Esophagus squamous epithelium (tissue), 4 donors: ENCODE data around the gene MRPL9.

ENCODE experiments used
- CTCF ChIP-seq, 6 experiments: fragments of 450-650 bp in 4 of 6; fragments of 200-600 bp in 2 of 6; sonication (generic) in 2 of 6; IDR thresholded peaks; one replicate each; pipeline ENCODE4 v1.5.1; 2016 to 2019; ENCODE audit warnings: antibody characterized with exemption in 6 of 6, mild to moderate bottlenecking in 4 of 6, moderate library complexity in 4 of 6
- POLR2A ChIP-seq, 4 donors: fragments of 450-650 bp; IDR thresholded peaks; one replicate each; pipeline ENCODE4 v1.6.1; 2017; ENCODE audit warnings: antibody characterized with exemption in 4 of 4, mild to moderate bottlenecking in 4 of 4, moderate library complexity in 3 of 4

- TF ChIP-seq CTCF (IDR thresholded peaks at IDR 0.05) (no peak), POLR2A (IDR thresholded peaks at IDR 0.05) (no peak)
Observed at GRCh38 chr1:151759241-151759640, 4.1 kb downstream of the MRPL9 start.
